Endothelial cell (in vitro differentiated cells): ENCODE measurements around the gene CANX. TPM values are rescaled to one million over a fixed set of nuclear protein-coding genes. Genes with fewer than 3 reads are reported as not detected.
"Not testable (repeated sequence)": the region's sequence is repeated elsewhere in the genome, so short reads cannot be mapped to it uniquely, and the experiment has no call there.

ENCODE experiments used
- DNase-seq: peaks from one replicate; pipeline ENCODE4 v3.0.0; 2021; ENCODE audit warnings: low spot score
- H3K27ac Mint-ChIP-seq: one replicate; pipeline ENCODE4 v1.8.0; 2021; ENCODE audit warnings: mixed read lengths, inconsistent platforms; ENCODE audit not compliant: unreplicated experiment
- H3K27me3 Mint-ChIP-seq: one replicate; pipeline ENCODE4 v1.8.0; 2021; ENCODE audit warnings: mild to moderate bottlenecking, moderate library complexity, mixed read lengths, inconsistent platforms; ENCODE audit not compliant: unreplicated experiment
- H3K36me3 Mint-ChIP-seq: one replicate; pipeline ENCODE4 v1.8.0; 2021; ENCODE audit warnings: mild to moderate bottlenecking, low read depth, mixed read lengths, inconsistent platforms; ENCODE audit not compliant: unreplicated experiment
- H3K4me1 Mint-ChIP-seq: one replicate; pipeline ENCODE4 v1.8.0; 2021; ENCODE audit warnings: mild to moderate bottlenecking, mixed read lengths, inconsistent platforms; ENCODE audit not compliant: unreplicated experiment
- H3K4me3 Mint-ChIP-seq: one replicate; pipeline ENCODE4 v1.8.0; 2021; ENCODE audit warnings: mild to moderate bottlenecking, mixed read lengths, inconsistent platforms; ENCODE audit not compliant: unreplicated experiment
- H3K9me3 Mint-ChIP-seq: one replicate; pipeline ENCODE4 v1.8.0; 2021; ENCODE audit warnings: mixed read lengths, inconsistent platforms; ENCODE audit not compliant: unreplicated experiment
- long read RNA-seq: library from polyadenylated mRNA; unstranded; transcript quantifications from one replicate; pipeline ENCODE4 v2.0.0, GENCODE V29; 2020; ENCODE audit not compliant: unreplicated experiment
- total RNA-seq: library from RNA; stranded (reverse); fragmentation: NEBNext Ultra II Directional; extraction: Animal tissue kit (Norgen Biotek cat#: 25700); gene quantifications from one replicate; pipeline ENCODE4 v1.2.1, GENCODE V29; 2021; ENCODE audit not compliant: unreplicated experiment
- TF ChIP-seq, protein P1 (sequence below): fragments of 200-600 bp; sonication (generic); IDR thresholded peaks from one replicate; pipeline ENCODE4 v1.5.0; 2021; ENCODE audit warnings: antibody characterized with exemption; ENCODE audit not compliant: unreplicated experiment

Gene CANX, protein sequence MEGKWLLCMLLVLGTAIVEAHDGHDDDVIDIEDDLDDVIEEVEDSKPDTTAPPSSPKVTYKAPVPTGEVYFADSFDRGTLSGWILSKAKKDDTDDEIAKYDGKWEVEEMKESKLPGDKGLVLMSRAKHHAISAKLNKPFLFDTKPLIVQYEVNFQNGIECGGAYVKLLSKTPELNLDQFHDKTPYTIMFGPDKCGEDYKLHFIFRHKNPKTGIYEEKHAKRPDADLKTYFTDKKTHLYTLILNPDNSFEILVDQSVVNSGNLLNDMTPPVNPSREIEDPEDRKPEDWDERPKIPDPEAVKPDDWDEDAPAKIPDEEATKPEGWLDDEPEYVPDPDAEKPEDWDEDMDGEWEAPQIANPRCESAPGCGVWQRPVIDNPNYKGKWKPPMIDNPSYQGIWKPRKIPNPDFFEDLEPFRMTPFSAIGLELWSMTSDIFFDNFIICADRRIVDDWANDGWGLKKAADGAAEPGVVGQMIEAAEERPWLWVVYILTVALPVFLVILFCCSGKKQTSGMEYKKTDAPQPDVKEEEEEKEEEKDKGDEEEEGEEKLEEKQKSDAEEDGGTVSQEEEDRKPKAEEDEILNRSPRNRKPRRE
- 568 TPM for total RNA-seq
- long read RNA-seq, full-length matches to known transcripts, result 69 of 89 reads
- long read RNA-seq, partial matches to known transcripts, result 13 of 89 reads
- long read RNA-seq, other reads (novel, unspliced or antisense), result 7 of 89 reads

DNA sequence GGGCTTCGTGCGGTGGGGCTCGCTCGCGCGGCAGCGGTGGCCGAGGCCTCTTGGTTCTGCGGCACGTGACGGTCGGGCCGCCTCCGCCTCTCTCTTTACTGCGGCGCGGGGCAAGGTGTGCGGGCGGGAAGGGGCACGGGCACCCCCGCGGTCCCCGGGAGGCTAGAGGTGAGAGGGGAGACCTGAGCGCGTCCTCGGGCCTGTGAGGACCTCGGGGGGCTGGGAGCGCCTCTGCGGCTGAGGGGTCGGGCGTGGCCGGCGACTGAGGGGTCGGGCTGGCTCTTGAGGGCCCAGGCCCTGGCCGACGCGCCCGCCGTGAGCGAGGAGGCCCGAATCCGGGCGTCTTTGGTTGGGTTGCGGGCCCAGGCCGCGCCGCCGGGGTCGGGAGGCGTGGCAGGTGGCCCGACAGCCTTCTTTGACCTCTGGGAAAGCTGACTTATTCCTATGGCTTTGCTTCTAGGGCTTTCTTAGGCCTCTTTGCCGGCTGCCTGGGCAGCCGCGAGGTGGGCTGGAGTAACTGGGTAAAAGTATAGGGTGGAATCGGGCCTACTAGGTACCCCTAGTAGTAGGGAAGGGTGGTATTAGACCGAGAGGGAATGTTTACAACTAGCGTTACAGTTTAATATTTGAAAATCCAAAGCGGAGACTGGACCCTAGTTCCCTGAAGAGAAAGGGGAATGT, at the start of gene CANX:
Gene CANX (plus strand): TSS at position 33 of the 681 bp plus-strand sequence. CDS start 6,715 bp downstream, outside the sequence.
- DNase-seq, result no peak
- Mint-ChIP-seq H3K27me3 (peaks cover 5% of the 10 kb centered on the region), H3K9me3 (no peaks in the 10 kb centered on the region), H3K36me3 (peaks cover 20% of the 10 kb centered on the region), H3K4me3 (peak within 1 kb of the TSS; percentile 99), H3K4me1 (peaks cover 36% of the 10 kb centered on the region), H3K27ac (peak within 1 kb of the TSS; percentile 98)
- TF ChIP-seq, protein P1, sequence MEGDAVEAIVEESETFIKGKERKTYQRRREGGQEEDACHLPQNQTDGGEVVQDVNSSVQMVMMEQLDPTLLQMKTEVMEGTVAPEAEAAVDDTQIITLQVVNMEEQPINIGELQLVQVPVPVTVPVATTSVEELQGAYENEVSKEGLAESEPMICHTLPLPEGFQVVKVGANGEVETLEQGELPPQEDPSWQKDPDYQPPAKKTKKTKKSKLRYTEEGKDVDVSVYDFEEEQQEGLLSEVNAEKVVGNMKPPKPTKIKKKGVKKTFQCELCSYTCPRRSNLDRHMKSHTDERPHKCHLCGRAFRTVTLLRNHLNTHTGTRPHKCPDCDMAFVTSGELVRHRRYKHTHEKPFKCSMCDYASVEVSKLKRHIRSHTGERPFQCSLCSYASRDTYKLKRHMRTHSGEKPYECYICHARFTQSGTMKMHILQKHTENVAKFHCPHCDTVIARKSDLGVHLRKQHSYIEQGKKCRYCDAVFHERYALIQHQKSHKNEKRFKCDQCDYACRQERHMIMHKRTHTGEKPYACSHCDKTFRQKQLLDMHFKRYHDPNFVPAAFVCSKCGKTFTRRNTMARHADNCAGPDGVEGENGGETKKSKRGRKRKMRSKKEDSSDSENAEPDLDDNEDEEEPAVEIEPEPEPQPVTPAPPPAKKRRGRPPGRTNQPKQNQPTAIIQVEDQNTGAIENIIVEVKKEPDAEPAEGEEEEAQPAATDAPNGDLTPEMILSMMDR, result no peak

DNA sequence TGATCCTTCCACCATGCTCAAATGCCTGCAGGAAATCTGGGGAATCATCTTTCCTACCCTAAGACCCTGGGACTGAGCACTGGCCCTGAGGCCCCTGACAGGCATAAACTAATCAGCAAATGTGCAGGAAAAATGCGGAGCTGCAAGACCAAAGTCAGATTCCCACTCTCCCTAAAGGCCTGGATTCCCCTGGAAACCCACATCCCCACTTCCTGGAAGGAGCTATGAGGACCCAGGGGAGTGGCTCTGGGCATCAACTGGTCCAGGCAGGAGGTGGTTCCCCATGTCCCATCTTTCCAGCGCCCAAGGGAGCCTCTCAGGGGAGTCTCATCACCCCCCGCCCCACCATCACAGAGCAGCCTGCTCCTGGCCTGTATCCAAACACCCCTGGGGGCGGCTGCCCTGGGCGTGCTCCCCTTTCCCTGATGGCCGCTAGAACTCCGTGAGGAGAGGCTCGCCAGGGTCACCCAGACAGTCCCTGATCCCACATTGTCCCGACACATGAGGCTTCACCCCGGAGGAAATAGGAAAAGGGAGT, 49.5 kb upstream of the CANX start:
- DNase-seq, H3K27me3 Mint-ChIP-seq, H3K36me3 Mint-ChIP-seq, H3K4me1 Mint-ChIP-seq, H3K27ac Mint-ChIP-seq, H3K4me3 Mint-ChIP-seq, H3K9me3 Mint-ChIP-seq: not testable (repeated sequence)

DNA sequence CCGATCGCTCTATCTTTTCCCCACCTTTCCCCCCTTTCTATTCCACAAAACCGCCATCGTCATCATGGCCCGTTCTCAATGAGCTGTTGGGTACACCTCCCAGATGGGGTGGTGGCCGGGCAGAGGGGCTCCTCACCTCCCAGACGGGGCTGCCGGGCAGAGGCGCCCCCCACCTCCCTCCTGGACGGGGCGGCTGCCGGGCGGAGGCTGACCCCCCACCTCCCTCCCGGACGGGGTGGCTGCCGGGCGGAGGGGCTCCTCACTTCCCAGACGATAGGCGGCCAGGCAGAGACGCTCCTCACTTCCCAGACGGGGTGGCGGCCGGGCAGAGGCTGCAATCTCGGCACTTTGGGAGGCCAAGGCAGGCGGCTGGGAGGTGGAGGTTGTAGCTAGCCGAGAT, 48.5 kb upstream of the CANX start:
- not testable (repeated sequence) for H3K9me3 Mint-ChIP-seq, H3K27me3 Mint-ChIP-seq, H3K36me3 Mint-ChIP-seq, H3K4me3 Mint-ChIP-seq, H3K27ac Mint-ChIP-seq, DNase-seq, H3K4me1 Mint-ChIP-seq

DNA sequence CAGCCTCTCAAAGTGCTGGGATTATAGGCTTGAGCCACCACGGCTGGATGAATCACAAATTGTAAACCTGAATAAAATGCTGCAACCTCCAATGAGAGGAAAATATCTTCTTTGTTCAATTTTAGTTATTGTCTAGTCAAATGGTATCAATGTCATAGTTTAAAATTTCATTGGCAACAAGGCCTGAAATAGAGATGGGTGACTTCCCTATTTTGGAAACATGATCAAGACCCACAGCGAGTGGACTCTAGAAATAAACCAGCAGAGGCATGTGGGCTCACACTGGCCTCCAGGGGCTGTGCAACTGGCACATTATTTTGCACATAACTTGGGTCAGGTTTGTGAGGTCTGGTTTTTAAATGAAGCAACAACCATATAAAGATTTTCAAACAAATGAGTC, 45.6 kb upstream of the CANX start:
- H3K9me3 Mint-ChIP-seq, DNase-seq, H3K4me1 Mint-ChIP-seq, H3K36me3 Mint-ChIP-seq, H3K4me3 Mint-ChIP-seq, H3K27ac Mint-ChIP-seq, H3K27me3 Mint-ChIP-seq: not testable (repeated sequence)

DNA sequence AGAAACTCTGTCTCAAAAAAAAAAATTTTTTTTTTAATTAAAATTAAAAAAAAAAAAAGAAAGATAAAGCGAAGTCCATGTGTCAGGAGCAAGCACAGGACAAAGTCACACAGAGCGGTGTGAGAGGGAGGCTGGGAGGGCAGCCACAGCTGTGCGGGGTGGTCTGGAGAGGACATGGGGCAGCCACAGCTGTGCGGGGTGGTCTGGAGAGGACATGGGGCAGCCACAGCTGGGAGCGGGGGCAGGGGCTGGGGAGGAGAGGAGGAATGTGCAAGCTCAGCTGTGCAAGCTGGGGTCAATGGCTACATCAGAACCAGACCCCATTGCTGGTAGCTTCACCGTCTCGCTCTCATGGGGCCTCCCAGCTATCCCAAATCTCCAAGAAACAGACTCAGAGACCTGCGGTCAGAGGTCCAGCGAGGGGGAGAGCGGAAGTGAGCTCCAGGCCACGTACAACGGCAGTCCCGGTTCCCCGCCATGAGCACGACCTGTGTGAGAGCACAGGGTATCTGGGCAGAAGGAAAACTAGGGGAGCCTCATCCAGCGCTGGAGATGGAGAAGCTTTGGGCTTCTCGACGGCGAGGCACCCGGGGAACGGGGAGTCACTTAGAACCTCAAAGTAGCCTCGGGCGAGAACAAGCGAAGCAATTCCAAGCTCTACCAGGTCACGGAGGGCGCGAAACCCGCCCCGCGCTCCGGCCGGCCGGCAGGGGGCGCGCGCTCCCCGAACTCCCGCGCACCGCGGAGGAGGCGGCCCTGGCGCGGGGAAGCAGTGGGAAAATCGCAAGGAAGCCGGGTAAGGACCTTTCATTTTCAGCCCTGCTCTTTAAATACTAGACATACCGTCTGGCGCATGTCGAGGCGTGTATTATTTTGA, 41.2 kb upstream of the CANX start:
- H3K27me3 Mint-ChIP-seq, H3K4me3 Mint-ChIP-seq, H3K27ac Mint-ChIP-seq, H3K4me1 Mint-ChIP-seq, H3K36me3 Mint-ChIP-seq, DNase-seq, H3K9me3 Mint-ChIP-seq: not testable (repeated sequence)

DNA sequence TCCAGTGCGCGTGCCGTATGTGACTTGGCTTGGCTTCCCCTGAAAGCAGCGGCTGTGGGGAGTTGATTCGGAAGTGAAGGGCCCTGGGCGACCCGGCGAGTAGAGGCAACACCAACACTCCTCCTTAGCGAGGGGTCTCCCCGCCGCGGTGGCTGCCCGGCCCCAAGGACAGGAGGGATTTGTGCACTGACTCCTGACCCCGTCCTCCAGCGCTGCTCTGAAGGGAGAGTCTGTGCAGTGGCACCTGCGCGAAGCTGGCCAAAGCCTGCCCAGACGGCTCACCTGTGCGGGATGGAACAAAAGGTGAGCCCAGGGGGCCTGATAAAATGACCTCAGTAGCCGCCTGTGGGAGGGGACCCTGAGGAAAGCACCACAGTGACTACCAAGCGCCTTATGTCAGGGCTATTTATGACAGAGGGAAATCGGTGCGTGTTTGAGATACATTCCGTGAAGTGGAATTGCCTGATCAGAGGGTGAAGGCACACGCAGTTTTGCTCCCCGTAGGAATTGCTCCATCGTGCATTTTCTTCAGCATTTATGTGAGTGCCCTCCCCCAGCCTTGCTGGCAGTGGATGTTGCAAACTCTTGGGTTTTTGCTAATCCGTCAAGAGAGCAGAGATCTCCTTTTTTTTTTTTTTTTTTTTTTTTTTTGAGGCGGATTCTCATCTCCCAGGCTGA, 40.4 kb upstream of the CANX start:
- H3K27me3 Mint-ChIP-seq, H3K27ac Mint-ChIP-seq, H3K36me3 Mint-ChIP-seq, DNase-seq, H3K9me3 Mint-ChIP-seq, H3K4me1 Mint-ChIP-seq: not testable (repeated sequence)
- peak overlapping the region; percentile 86 for H3K4me3 Mint-ChIP-seq

DNA sequence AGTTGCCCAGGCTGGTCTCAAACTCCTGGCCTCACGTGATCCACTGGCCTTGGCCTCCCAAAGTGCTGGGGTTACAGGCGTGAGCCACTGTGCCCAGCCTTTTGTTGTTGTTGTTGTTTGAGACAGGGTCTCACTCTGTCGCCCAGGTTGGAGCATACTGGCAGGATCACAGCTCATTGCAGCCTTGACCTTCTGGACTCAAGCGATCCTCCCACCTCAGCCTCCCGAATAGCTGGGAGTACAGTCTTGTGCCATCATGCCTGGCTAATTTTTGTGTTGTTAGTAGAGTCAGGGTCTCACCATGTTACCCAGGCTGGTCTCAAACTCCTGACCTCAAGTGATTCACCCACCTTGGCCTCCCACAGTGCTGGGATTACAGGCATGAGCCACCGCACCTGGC, 37.1 kb upstream of the CANX start:
- not testable (repeated sequence) for H3K27ac Mint-ChIP-seq, H3K27me3 Mint-ChIP-seq, H3K9me3 Mint-ChIP-seq, H3K36me3 Mint-ChIP-seq, H3K4me3 Mint-ChIP-seq, DNase-seq, H3K4me1 Mint-ChIP-seq
